Astrocyte of the spinal cord (primary cell): ENCODE results near the gene CHCHD3.
"Not testable (repeated sequence)": the region's sequence is repeated elsewhere in the genome, so short reads cannot be mapped to it uniquely, and the experiment has no call there.

ENCODE experiments used
- DNase-seq: peaks from one replicate; pipeline ENCODE4 v3.0.0; 2011; ENCODE audit warnings: low read depth, low spot score
- H3K4me3 ChIP-seq: 2 replicates; pipeline ENCODE4 v1.5.1; 2011; ENCODE audit warnings: low read depth, mild to moderate bottlenecking, low read length, moderate library complexity
- CTCF ChIP-seq: IDR thresholded peaks from 2 replicates; pipeline ENCODE4 v1.5.1; 2012; ENCODE audit warnings: low read depth, mild to moderate bottlenecking, low read length, inconsistent platforms
- in situ Hi-C: cut with HindIII; loops from 2 replicates; pipeline ENCODE4 v1.10.0; 2017; ENCODE audit warnings: low sequenced_read_pairs

CHCHD3 gene

GRCh38 chr7:132977234-132977633 is 104.7 kb downstream of the CHCHD3 start:
- in situ Hi-C loops, result no loop called here
- DNase-seq, result no peak
- no peak overlapping the region for H3K4me3 ChIP-seq
- TF ChIP-seq CTCF, result no peak

- no peak for TF ChIP-seq CTCF
- H3K4me3 ChIP-seq, result no peak overlapping the region
- no peak for DNase-seq
- in situ Hi-C loops, result no loop called here
Measured at GRCh38 chr7:132972745-132973144, 109.1 kb downstream of the CHCHD3 start.

GRCh38 chr7:132970257-132970656 is 111.6 kb downstream of the CHCHD3 start:
- no peak for TF ChIP-seq CTCF
- DNase-seq, result no peak
- no peak overlapping the region for H3K4me3 ChIP-seq
- in situ Hi-C loops, result no loop called here

GRCh38 chr7:132969520-132969919 is 112.4 kb downstream of the CHCHD3 start:
- in situ Hi-C loops, result no loop called here
- DNase-seq, result no peak
- TF ChIP-seq CTCF, result no peak
- H3K4me3 ChIP-seq, result no peak overlapping the region

- DNase-seq, in situ Hi-C loops, H3K4me3 ChIP-seq: not testable (repeated sequence)
Measured at GRCh38 chr7:132967470-132967848, 114.4 kb downstream of the CHCHD3 start.

- no peak for TF ChIP-seq CTCF
- DNase-seq, result peak; percentile 10
- in situ Hi-C loops, result no loop called here
- H3K4me3 ChIP-seq, result no peak overlapping the region
Measured at GRCh38 chr7:132966754-132967469, 115.0 kb downstream of the CHCHD3 start.

- in situ Hi-C loops, result no loop called here
- no peak for TF ChIP-seq CTCF
- no peak for DNase-seq
- no peak overlapping the region for H3K4me3 ChIP-seq
Measured at GRCh38 chr7:132965951-132966350, 115.9 kb downstream of the CHCHD3 start.
